HG03442 (cell line): ENCODE results near the gene DIMT1.
A peak's percentile ranks its signal among the peaks of the same experiment; 100 is the strongest.

Source experiments
- ATAC-seq: cut with Tn5 transposase; IDR thresholded peaks from one replicate; pipeline ENCODE4 v1.9.1; 2021; ENCODE audit warnings: mild to moderate bottlenecking, moderate library complexity; ENCODE audit not compliant: unreplicated experiment

DIMT1 gene

DNA sequence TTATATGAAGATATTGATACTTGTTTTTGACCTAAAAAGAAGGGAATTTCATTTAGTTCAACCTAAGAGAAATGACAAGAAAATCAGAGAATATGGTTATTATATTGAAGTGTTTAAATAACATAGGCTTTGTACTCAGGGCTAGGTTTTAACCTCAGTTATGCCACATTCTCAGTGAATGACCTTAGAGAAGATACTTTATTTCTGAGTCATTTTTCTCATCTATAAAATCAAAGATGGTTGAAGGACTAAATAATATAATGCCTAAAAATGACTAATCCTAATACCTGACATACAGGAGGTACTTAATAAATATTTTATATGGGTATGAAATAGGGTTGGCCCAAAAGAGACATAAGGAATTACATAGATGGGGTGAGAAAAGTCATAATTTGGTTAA, 32.3 kb downstream of the DIMT1 start:
- no peak for ATAC-seq

DNA sequence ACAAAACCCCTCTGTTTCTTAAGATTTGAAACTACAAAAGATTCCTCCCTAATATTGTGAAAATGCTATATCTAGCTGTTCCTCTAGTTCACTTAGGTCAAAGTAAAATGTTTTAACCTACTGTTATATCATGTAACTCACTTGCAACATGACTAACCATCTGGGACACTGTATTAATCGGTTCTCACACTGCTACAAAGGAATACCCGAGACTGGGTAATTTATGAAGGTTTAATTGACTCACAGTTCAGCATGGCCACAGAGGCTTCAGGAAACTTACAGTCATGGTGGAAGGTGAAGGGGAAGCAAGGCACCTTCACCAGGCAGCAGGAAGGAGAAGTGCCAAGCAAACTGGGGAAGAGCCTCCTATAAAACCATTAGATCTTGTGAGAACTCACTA, 34.7 kb downstream of the DIMT1 start:
- ATAC-seq, result no peak

DNA sequence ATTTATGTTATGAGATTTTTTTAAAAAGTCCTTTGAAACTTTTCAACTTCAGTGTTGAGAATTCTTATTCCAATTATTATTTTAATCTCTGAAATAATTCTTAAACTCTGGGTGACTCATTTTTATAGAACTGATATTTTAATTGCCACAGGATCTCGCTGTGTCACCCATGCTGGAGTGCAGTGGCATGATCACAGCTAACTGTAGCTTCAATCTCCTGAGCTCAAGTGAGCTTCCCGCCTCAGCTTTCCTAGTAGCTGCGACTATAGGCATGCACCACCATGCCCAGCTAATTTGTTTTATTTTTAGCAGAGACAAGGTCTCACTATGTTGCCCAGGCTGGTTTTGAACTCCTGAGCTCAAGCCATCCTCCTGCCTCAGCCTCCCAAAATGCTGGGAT, 41.0 kb downstream of the DIMT1 start:
- no peak for ATAC-seq

DNA sequence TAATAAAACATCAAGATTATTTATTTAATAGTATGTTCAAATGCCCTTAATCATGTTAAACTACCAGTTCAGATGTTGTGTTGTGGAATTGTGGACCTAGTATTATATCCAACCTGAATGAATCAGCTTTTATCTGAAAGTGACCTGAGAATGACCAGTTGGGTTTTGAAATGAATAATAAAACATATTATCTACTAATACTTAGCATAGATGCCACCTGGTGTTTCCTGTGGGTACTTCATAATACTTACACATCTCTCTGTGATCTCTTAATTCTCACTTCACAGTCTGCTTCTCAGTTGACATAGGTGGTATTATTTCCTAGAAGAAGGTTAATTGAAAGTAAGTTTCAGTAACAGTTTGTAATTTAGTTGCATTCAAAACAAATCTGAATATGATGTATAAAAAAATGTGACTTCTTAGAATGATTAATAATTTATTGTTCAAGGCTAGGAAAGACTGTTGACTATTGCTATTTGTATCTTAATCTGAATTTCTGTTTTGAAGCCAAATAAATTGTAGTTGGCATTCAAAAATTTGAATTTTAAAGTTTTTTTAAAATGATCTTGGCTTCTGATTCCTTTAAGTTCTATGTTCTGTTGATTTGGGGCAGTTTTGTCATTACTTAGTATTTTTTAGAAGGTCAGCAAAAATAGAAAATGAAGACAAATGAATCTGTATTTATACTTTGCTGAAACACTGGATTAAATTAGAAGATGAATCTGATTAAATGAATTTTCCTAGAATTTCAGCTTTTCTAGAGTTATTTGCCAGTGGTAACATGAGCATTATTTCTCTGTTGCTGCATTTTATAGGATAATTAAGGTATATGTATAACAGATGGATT, 49.5 kb downstream of the DIMT1 start:
- ATAC-seq, result peak; percentile 92

DNA sequence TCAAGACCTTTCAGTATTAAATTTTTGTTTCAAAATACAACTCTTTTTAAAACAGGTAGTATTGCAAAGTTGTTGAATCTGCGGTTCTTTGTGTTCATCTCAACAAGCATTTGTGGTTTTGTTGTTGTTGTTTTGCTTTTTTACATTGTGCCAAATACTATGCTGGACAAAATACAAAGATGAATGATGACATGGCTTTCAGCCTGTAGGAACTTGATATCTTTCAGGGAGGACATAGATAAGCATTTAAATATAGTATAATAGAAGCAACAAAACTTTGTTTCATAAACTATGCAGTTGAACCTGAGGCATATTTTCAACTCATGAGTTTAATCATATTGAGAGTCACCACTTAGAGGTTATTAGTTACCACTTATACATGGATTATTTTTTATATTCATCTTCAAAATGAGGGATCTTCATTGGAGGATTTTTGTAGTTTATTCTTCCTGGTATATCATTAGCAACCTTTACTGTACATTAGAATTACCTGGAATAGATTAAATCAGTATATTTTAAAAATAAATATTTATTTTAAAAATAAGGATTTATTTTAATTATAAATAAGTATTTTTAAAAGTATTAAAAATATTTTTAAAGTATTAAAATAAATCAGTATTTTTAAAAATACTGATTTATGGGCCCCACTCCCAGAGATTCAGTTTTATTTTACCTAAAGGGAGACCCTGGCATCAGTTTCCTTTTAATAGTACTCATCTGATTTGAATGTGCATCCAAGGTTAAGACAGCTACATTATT, 54.8 kb downstream of the DIMT1 start:
- ATAC-seq, result no peak

DNA sequence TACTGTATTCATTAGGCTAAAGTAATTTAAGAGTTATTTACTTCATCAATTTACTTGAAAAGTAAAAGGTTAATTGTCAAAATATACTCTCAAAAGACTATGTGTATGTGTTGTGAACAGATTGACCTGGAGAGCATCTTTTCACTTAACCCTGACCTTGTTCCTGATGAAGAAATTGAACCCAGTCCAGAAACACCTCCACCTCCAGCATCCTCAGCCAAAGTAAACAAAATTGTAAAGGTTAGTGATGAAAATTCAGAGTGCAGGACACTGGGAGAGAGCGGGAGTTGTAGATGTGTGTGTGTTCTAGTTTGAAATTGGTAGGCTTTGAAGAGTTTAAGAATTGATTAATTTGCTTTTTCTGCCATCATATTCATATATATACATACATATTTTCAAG, 55.8 kb downstream of the DIMT1 start:
- no peak for ATAC-seq

DNA sequence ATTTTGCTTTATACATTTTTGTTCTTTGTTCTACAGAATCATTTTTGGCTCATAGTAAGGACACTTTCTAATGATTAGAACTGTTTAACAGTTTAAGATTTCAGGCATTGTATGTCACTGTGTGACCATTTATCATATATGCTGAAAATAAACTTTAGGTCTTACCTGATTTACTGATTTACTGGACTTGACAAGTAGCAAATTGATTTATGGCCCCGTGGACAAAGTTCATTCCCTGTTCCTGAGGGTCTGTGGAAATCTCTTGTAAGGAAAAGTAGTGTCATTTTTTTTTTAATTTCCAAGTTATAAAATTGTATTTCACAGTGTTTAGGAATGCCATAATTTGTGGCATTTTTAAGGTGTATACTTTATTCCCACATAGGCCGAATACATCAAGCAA, 57.0 kb downstream of the DIMT1 start:
- no peak for ATAC-seq

DNA sequence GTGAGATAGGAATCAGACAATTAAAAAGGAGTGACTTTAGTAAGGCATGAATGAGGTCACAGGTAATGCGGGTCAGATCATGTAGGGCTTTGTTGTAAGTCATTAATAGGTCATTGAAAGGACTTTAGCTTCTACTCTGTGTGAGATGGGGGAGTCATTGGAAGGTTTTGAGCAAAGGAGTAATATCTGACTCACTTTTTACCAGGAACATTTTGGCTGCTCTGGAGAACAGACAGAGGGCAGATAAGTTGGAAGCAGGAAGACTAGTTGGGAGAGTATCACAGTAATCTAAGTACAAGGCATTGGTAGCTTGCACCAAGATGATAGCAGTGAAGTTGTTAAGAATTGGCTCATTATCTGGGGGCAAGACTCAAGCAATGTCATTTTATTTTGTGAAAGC, 60.3 kb downstream of the DIMT1 start:
- no peak for ATAC-seq

DNA sequence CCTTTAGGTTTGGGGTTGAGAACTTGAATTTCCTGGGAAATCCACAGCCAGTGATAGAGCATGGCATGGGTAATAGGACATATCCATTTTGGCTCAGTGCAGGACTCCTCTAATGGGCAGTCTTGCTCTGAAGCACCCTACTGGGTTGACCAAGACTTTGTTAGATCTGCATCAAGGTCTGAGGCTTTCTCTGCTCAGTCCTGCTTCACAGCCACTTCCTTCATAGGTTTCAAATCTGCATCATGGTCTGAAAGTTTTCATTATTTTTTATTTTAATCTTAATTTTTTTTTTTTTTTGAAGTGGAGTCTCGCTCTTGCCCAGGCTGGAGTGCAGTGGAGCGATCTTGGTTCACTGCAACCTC, 61.2 kb downstream of the DIMT1 start:
- peak; percentile 32 for ATAC-seq

DNA sequence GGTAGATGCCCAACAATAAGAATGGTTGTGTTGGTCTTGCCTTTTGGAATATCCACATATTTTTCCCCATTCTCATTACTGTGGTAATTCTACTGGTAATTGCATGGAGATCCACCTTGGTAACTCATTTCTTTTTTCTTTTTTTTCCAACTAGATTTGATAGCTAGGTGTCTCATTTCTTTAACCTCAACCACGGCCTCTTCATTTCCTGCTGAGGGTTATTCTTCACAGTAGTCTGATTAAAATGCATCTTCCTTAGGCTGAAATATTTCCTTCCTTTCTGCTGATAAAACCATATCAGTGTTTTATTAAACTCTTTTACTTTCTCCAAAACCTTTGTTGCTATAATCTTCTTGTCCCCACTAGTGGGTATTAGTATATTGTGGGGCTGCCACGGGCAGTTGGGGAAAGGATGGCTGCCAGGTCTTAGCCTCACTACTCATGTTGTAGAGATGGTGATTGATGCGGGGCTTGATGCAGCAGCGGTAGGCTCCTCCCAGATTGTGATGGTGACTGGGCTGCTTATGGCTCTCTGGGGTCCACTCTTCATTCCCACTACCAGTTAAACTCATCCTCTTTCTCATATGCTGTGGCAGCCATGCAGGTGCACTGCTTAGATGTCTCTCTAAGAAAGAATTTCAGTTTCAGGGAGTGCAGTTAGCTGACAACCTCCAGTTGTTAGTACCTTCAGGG, 61.8 kb downstream of the DIMT1 start:
- ATAC-seq, result peak; percentile 48

DNA sequence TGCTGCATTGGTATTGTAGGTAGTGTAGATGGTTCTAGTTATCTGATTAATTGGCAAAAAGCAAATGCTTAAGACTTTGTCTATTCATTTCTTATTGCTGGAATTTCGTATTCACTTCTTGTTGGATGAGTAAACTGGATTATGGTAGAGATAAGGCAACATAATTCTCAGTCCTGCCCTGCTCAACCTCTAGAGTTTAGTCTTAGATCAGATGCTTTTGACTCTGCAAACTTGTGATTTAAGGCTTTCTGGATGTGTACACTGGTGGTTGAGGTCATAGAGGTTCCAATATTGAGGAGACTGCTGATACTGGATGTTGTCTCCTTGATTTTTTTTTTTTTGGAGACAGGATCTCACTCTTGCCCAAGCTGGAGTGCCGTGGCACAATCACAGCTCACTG, 62.7 kb downstream of the DIMT1 start:
- no peak for ATAC-seq

DNA sequence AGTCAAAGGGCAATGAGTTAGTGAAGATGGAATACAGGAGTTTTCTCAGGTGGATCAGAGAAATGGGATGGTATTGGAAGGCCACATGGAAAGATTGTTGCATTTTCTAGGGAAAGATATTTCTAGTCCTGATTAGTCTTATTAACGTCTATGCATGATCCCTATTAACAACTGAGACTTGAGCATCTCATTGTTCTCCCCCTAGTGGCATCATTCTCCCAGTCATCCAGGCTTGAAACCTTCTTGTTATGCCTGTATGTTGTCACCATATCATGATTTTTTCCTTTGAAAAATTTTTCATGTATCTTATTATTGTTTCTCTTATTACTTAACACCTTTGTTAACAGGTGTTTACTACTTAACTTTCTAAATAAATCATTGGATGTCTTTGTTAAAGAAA, 63.3 kb downstream of the DIMT1 start:
- ATAC-seq, result no peak
